ENCODE data around the gene CCDC159. TPM values are rescaled to one million over a fixed set of nuclear protein-coding genes. Genes with fewer than 3 reads are reported as not detected.

Gene CCDC159
- total and polyA plus RNA-seq, 2 of the 13 experiments (the other 11 are each of a cell fraction or from before 2014, with no cell fraction given), result 1.7 to 6.3 TPM

- TF ChIP-seq BCLAF1 (IDR thresholded peaks at IDR 0.05), result no peak
- TF ChIP-seq LRRFIP1 (CRISPR knock-in tag; conservative IDR thresholded peaks at IDR 0.05), result no peak
- 0 out of 2 replicates have a peak, but pooled peaks have one; percentile 22 for TF ChIP-seq MAZ (IDR thresholded peaks at IDR 0.05; ENCODE audit: borderline replicate concordance, low read depth, low read length)
- TF ChIP-seq MAZ (CRISPR knock-in tag; IDR thresholded peaks at IDR 0.05; ENCODE audit: low read depth), result peak; percentile 84
- TF ChIP-seq JUNB (CRISPR knock-in tag; IDR thresholded peaks at IDR 0.05; ENCODE audit: borderline replicate concordance), result no peak
- TF ChIP-seq PHF21A (CRISPR knock-in tag; IDR thresholded peaks at IDR 0.05), result peak; percentile 56; the same call in 1 of the 2 replicates
- no peak for TF ChIP-seq SETDB1 (CRISPR knock-in tag; IDR thresholded peaks at IDR 0.05; ENCODE audit: borderline replicate concordance)
- peak; percentile 37; the same call in 1 of the 2 replicates for TF ChIP-seq ZMYM3 (CRISPR knock-in tag; IDR thresholded peaks at IDR 0.05)
- no peak for TF ChIP-seq ZNF512B (CRISPR knock-in tag; IDR thresholded peaks at IDR 0.05; ENCODE audit: borderline replicate concordance)
- no peak for TF ChIP-seq FOXM1 (CRISPR knock-in tag; IDR thresholded peaks at IDR 0.05)
- TF ChIP-seq ELF1 (CRISPR knock-in tag; IDR thresholded peaks at IDR 0.05), result peak; percentile 81
- TF ChIP-seq ZBTB10 (CRISPR knock-in tag; IDR thresholded peaks at IDR 0.05; ENCODE audit: borderline replicate concordance), result no peak
- peak; percentile 53; the same call in 1 of the 2 replicates for TF ChIP-seq HBP1 (CRISPR knock-in tag; IDR thresholded peaks at IDR 0.05; ENCODE audit: low read depth)
- TF ChIP-seq GATAD1 (CRISPR knock-in tag; IDR thresholded peaks at IDR 0.05), result peak; percentile 82
- peak; percentile 79 for TF ChIP-seq ZNF605 (CRISPR knock-in tag; IDR thresholded peaks at IDR 0.05)
Observed at GRCh38 chr19:11374433-11375142, 28.3 kb downstream of the CCDC159 start, which contains the start of gene SWSAP1 (continued).
